HS-5 (cell line): ENCODE data around the gene MYADML2.
"Not testable (repeated sequence)": the region's sequence is repeated elsewhere in the genome, so short reads cannot be mapped to it uniquely, and the experiment has no call there.

Source experiments
- DNase-seq: peaks from one replicate; pipeline ENCODE4 v3.0.0-alpha.2; 2012; ENCODE audit warnings: low read depth

MYADML2 gene

DNA sequence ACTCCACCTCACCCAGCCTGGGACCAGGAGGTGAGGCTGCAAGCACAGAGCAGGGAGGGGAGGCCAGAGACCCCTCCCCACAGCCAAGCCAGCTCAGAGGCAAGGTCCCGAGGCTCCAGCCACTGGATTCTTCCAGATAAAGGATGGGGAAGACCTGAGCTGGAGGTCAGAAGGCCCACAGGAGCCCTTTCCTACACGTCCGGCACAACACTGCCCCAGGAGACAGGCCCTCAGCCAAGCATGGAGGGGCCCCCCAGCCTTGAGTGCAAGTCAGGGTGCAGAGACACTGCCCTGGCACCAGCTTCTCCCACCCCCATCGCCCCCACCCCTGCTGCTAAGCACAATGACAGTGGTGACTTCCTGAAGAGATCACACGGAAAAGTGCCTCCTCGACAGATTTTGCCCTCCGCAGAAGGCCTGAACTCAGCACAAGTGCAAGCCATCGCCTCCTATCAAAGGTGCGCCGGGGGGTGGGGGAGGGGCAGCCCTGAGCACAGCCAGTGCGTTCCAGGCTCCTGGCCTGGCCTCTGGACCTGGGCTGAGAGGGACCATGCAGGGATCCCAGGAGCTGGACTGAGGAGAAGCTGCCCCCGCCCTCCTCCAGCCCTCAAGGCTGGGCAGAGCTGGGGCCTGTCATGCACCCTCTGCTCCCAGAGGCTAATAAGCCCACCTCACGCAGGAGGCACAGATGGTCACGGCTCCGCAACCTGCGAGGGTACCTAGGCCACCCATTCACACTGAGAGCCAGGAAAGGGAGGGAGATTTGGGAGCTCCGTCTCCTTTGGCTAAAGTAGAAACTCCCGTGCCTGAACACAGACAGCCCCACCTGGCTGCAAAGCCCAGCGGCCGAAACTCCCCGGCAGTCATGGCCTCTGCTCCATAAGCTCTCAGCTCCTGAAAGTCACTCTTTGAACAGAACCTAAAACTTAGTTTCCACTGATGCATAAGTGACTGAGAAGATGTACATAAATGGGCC lies 22.2 kb downstream of the MYADML2 start:
- DNase-seq = no peak

DNA sequence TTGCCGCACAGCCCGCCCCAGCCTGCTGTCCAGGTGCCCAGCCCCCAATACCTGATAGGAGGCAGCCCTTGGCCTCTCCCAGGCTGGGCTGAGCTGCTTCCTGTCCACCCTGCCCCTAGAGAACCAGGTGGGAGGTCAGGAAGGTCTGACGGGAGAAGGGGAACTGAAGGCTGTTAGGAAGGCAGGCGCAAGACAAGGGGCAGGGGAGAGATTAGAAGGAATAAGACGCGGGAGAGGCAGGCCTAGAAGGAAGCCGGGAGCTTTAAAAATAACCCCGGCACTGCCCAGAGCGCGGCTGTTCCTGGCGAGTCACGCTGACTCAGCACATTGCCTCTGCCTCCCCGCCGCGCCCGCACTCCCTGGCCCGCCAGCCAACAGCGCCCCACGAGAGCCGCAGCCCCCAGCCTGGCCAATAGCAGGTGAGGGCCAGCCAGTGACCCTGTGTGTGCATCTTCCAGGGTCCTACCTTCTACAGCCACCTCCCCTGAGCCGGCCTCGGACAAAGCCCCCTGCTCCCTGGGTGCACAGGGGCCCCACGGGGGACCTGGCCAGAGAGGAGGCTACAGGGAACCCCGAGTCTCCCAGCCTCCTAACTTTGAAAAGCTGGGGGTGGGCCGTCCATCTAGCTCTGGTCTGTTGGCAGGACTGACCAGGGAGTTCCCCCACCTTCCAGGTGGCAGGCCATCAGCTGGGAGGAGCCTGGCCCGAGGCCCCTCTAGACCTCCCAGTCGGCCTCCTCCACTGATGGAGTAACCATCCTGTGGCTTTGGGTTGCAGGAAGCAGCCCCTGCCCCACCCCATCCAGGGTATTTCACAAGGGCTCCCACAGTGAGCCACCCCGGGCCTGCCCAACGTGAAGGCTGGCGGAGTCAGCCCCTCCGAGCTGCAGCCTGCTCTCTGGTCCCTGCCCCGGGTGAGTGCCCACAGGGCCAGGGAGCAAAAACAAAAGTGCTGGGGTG lies 23.5 kb downstream of the MYADML2 start:
- no peak for DNase-seq

DNA sequence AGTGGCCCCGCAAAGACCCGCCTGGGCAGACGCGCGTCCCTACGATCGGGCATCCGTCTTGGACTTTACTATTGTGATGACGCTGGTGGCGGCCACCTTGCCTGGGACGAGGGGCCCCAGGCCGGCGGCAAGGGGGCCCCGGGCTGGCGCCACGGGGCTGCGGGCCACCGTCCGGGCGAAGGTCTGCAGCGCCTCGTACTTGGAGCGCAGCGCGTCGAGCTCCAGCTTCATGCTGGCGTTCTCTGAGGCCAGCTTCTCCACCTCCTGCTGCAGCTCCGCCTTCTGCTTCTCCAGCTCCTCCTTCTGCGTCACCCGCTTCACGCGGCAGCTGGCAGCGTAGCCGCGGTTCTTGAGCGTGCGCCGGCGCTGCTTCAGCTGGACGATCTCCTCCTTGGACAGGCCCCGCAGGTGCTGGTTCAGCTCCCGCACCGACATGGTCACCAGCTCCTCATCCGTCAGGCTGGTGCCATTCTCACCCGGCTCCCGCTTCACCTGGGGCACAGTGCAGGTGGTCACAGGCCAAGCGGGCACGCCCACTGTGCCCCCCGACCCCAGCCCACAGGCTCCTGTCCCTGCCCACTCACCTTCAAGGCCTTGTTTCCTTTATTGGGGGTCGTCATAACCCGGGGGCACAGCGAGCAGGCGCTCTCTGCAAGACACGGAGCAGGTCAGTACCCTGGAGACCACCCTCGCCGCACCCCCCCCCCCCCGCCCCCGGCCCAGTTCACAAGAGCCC lies 24.3 kb downstream of the MYADML2 start:
- DNase-seq = no peak

DNA sequence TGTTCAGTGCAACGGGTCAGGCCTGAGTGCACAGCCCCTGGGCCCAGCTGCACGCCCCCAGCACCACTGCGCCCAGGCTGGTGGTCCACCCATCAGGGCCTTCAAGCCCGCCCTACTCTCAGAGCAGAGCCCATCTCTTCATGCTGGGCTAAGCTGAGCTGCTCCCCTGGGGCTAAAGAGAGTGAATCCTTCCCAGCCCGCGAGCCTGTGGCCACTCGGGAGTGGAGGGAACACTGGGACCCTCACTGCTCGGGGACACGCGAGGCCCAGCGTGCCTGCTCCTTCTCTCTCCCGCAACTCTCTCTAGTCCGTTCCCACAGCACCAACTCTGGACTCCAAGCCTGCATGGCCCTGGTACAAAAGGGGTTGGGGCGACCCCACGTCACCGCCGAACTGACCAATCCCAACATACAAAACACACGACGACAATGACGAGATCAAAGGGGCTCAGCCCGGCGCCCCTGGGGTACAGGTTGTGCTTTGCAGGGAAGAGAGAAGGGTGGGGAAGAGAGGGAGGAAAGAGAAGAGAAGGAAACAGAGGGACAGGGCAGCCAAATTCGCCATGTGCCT lies 25.0 kb downstream of the MYADML2 start:
- no peak for DNase-seq

DNA sequence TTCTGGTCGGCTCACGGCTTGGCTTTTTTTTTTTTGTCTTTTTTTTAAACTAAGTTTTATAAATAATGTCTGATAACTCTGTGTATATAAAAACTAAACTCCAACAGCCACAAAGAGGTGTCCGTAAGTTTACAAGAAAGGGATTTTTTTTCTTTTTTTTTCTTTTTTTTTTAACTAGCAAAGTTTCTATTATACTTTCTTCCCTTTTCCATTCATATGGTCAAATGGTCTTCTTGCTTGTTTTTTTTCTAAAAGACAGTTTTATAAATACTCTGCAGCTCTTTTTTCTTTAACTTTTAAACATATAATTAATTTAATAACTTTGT lies 25.5 kb downstream of the MYADML2 start:
- DNase-seq = no peak

DNA sequence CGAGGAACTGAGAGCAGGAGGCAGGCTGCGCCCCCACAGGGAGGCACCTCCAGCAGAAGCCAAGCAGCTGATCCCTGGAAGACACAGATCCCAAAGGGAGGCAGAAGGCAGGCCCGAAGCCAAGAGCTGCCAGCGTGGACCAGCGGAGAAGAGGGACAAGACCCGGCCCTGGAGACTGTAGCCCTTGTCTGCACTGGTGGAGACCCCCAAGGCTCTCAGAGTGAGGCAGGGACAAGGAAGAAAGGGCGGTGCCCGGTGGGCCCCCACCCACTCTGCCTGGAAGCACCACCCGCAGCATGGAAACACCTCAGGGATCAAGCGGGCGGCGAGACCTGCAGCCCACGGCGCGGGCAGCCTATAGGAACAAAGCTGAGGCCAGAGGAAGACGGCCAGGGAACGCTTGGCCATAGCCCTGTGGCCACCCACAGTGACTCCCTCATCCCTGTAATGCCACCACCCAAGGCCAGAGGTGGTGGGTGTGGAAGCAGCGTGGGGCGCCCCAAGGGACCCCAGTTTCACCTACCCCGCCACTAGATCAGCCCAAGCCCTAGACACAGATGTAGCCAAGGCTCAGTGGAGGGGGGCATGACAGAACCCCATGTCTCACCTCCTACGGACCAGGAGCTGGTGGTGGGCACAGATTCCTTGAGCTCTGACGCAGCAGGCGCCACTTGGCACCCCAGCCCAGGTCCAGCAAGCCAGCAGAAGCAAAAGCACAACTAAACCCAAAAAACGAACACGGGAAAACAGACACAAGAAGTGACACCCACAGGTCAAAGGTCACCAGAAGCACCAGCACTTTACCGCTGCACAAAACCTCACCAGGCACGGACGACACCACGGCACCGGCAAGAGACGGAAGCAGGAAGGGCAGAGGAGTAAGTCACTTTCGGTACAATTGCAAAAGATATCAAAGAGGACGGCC lies 26.2 kb downstream of the MYADML2 start:
- no peak for DNase-seq

DNA sequence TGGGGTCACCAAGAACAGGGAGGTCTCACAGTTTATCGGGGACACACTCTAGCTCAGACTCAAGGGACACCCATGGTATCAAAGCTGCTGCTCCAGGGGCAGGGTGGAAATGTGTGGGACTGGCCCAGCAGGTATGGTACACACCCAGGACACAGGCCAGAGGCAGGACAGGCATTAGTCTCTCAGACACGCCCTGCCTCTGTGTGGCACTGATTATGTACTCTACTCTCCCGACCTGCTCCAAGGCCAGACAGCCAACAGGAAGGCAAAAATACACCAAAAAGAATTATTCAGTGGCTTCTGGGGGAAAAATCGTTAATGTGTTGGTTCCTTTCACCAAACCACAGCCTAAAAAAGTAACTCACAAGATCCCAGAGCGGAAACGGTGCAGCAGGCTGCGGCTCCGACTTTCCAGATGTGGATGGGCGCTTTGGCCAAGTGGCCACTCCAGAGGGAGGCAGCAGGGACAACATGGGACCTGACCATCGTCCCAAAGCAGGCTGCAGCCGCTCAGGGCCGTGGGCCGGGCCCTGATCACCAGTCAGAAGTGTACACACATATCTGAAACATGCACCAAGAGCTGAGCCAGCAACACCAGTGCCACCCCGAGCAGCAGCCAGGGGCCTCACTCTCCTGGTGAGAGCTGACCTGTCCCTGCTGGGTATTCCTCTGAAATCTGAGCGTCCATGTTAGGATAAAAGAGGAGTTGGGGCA lies 28.0 kb downstream of the MYADML2 start:
- no peak for DNase-seq

DNA sequence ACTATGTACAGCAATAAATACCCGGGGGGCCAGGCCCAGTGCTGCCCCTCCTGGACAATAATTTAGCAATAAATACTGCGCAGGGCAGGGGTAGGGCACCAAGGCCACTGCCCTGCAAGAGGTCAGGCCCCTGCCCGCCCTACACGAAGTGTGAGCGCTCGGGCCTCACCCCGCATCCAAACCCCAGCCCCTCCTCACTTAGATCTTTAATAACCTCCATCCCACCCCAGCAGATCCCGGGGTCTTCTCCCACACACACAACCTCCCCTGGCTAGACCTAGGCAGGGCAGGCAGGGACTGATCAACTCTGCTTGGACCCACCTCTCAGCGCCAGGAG lies 28.7 kb downstream of the MYADML2 start:
- DNase-seq = not testable (repeated sequence)

DNA sequence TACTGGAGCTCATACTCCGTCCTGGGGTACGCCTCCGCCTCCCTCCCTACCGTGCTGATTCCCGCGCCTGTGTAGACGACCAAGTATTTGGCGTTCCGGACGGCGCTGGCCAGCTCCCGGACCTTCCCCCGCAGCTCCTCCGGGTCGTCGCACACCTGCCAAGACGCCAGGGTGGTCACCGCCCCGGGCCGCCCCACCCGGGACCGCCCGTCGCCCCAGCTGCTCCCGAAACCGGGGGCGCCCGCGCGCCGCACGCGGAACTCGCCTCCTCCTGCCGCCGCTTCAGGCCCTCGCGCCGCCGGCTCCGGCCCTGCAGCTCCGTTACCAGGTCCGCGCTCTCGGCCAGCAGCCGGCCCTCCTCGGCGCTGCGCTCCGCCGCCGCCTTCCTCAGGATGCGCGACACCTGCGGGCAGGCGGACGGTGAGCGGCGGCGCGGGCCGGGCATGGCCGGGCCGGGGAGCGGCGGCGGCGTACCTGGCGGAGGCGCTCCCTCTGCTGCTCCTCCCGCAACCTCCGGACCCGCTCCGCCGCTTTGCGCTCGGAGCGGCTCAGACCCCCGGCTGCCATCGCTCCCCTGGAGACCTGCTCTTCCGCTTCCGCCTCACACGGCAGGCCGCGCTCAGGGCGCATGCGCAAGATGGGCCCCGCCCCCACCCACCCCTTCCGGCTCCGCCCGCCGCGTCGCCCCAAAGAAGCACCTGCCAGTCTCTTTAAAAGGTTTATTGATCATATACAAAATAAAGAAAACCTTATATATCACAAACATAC lies 29.3 kb downstream of the MYADML2 start, which contains the start of gene SIRT7:
SIRT7 (minus strand) TSS at position 612 of the 768 bp plus-strand sequence; CDS start at position 567, 45 bp downstream.
- no peak for DNase-seq

DNA sequence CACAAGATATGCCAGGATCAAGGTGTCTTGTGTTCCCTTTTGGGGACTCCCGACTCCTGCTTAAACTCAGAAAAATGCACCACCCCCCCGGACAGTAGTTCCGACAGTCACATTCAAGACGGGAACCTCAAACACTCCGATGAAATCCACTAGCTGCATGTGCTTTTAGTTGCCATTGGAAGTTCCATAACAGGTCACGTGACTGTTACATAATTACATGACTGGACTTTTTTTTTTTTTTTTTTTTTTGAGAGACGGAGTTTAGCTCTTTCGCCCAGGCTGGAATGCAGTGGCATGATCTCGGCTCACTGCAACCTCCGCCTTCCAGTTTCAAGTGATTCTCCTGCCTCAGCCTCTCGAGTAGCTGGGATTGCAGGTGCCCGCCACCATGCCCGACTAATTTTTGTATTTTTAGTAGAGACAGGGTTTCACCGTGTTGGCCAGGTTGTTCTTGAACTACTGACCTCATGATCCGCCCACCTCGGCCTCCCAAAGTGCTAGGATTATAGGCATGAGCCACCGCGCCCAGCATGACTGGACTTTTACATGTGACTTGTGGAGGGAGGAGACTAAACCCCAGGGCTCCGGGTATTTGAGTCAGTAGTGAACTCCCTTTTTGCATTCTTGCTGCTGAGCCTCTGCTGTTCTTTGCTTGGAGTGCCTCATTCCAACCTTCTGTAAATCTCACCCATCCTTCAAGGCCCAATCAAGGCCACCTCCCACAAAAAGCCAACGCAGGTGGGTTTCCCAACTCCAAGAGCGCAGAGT lies 30.6 kb downstream of the MYADML2 start:
- peak; percentile 56 for DNase-seq

DNA sequence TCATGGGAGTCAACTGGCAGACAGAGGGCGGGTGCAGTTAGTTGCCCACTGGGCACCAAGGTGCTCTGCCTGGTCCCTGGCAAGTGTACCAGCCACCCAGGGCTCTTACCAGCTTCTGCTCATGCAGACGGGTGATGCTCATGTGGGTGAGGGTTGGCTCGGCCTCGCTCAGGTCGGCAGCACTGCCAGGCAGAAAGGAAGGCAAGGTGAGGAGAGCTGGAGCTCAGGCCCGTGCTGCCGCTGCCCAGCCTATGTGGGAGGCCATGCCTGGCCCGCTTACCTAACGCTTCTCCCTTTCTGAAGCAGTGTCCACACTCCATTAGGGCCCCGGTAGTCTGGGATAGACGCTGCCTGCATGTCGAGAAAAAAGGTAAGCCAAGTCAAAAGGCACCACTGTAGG lies 31.7 kb downstream of the MYADML2 start:
- DNase-seq = no peak

DNA sequence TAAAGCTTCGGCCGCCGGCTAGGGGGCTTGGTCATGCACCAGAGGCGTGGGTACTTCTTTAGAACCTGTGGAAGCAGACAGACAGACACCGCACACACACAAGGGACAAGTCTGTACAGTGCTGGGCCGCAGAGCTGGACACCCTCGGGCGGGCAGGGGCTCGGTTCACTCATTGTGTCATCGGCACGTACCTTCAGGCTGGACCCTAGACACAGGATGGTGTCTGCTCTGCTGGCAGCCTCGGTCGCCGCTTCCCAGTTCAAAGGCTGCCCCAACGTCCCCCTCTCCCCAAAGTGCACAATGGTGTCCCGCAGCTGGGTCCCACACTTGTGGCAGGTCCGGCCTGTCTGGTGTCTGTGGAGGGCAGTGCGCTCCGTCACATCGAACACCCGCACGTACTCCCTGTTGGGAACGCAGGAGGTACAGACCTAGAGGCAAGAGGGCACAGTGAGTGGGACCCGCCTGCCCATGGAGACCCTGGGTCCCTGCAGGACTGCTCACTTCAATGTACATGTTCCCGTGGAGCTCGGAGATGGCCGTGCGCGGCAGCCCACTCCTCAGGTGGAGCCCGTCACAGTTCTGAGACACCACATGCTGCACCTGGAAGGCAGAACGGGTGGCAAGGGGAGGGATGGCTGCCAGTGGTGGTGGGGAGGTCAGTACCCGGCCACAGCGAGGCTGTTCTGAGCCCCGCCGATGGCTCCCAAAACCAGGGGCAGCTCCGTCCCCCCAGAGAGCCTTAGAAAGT lies 32.8 kb downstream of the MYADML2 start:
- DNase-seq = no peak

DNA sequence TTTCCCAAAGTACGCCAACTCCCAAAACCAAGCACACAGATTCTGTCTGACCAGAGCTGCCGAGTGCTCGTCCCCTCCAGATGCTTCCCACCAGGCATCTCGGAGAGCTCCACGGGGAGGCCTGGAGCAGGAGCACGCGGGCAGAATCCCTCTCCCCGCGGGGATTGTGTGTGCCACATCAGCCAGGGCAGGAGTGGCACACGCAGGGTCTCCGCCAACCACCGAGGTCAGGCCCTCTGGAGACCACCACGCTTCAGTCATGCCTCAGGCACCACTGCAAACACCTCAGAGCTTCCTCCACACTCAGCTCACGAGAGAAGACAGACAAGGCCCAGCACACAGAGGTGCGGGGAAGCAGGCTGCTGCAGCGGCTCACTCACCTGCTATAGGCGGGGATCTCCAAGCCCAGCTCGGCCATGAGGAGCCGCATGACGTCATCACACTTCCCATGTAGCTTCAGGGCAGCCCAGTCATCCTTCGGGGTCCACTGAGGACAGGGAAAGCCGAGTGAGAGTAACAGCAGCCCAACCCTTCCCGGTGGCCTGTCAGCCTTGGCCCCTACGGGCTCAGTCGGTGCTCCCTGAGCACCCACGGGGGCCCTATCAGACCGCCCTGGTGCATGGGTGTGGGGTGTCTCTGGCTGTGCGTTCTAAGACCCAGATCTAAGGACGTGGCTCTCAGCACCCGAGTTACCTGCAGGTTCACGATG lies 33.5 kb downstream of the MYADML2 start:
- no peak for DNase-seq

DNA sequence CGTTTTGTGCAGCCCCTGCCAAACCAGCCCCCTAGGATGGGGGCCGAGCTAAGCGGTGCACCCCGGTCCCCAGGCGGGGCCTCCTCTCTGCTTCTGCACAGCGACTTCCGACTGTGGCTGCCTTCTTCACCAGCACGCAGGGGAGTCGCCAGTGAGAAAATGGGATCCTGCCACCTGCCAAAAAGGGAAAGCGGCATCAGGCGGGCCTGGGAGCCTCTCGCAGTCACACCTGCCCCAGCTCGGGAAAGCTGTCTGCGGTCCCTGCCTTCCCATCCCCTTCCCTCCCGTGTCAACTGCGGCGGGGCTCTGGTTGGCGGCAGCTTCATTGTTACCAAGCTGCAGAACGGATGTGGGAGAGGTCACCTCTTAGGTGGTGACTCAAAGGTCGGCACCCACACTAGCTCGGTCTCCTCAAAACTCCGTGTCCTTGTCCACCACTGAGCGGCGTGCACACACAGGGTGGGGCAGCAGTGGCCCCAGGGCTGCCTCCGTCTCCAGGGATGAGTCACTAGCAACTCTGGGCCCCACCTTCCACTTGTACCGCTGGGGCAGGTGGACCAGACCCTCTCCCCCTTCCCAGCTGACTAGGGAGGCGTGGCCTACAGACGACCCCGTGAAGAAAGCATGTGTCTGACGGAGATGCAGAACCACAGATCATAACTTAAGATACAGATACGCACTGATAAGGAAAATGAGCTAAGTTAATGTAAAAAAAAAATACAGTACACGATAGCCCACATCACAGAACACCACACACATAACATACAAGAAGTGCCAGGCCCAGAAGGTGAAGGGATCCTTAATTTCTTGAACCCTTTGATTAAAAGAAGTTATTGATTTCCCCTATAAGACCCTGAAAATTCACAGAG lies 34.4 kb downstream of the MYADML2 start:
- DNase-seq = no peak

DNA sequence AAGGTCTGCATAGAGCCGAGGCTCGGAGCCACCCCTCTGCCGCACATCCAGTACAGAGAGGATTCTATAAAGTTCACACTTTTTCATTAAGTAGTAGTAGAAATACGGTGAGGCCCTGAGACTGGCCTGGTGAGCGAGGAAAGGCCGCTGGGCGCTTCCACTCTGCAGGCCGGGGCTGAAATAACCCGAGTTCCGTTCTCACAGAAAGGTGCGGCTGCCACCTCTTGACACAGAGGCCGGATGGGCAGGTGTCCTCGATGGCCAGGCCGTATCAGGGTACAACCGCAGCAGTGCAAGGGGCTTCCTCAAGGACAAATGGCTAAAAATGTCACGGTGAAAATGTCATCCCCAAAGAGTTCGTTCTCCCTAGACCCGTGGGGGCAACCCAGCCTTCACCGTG lies 35.1 kb downstream of the MYADML2 start:
- DNase-seq = no peak
